GM21526 (cell line): ENCODE data around the gene TRDMT1.

ENCODE experiments used
- ATAC-seq: cut with Tn5 transposase; IDR thresholded peaks from one replicate; pipeline ENCODE4 v1.9.1; 2021; ENCODE audit warnings: moderate library complexity; ENCODE audit not compliant: unreplicated experiment, low FRiP score

The TRDMT1 gene

DNA sequence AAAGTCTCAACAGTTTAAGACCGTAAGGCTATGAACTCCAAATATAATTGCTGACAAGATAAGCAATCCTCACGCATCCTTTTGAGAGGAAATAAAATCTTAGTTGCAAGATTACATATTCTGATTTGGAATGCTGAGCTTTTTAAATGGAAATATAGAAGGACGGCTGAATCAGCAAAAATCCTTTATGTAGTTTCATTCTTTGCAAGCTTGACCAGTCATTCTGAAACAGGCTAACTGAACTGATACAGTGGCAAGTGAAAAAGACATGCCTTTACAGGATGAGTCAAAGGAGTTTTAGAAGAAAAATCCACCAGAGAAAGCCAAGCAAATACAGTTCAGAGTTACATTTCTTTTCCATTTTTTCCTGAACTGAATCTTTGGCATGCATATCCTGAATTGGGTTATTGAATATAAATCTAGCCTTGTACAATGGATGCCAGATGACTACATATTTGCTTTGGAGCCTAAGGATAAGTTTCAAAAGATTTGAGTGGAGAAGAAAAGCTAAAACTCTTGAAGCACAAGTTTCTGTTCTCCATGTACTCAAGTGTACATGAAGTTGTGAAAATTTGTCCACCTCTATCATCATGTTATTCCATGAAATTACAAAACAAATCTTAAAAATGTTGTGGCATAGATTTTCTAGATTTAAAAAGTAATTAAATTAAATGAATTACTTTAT lies 30.9 kb upstream of the TRDMT1 start:
- no peak for ATAC-seq

GRCh38 chr10:17231788-17232187 lies 30.3 kb upstream of the TRDMT1 start:
- no peak for ATAC-seq

- ATAC-seq = peak; percentile 75
Observed at GRCh38 chr10:17229967-17230682, 28.7 kb upstream of the TRDMT1 start.

GRCh38 chr10:17229717-17229966 lies 28.2 kb upstream of the TRDMT1 start:
- peak; percentile 3 for ATAC-seq

GRCh38 chr10:17229016-17229716 lies 27.7 kb upstream of the TRDMT1 start:
- ATAC-seq = peak; percentile 6

- ATAC-seq = peak; percentile 38
Observed at GRCh38 chr10:17228091-17229015, 26.9 kb upstream of the TRDMT1 start, which contains the start of gene VIM. VIM (plus strand) TSS chr10:17228241; CDS start chr10:17229423, 1,182 bp downstream.

- ATAC-seq = peak; percentile 27
Observed at GRCh38 chr10:17227367-17228090, 26.1 kb upstream of the TRDMT1 start.

GRCh38 chr10:17226891-17227303 lies 25.4 kb upstream of the TRDMT1 start:
- no peak for ATAC-seq

GRCh38 chr10:17225808-17226207 lies 24.3 kb upstream of the TRDMT1 start:
- no peak for ATAC-seq

DNA sequence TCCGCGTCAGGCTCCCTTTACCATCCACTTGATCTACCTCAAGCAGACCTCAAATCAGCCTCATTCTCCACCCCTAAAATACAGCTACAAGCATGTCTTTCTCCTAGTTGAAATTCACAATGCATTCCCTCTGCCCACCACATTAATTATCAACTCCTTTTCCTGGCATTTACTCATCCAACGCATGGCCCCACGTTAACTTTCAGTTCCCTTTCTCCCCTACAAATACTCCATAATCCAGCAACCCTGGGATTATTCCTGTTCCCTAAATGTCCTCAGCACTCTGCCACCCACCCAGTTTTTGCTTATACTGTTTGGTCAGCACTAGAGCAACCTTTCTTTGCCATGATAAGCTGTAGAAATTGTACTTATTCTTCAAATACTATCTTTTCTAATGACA lies 20.9 kb upstream of the TRDMT1 start:
- no peak for ATAC-seq

GRCh38 chr10:17220652-17221100 lies 19.2 kb upstream of the TRDMT1 start:
- no peak for ATAC-seq

DNA sequence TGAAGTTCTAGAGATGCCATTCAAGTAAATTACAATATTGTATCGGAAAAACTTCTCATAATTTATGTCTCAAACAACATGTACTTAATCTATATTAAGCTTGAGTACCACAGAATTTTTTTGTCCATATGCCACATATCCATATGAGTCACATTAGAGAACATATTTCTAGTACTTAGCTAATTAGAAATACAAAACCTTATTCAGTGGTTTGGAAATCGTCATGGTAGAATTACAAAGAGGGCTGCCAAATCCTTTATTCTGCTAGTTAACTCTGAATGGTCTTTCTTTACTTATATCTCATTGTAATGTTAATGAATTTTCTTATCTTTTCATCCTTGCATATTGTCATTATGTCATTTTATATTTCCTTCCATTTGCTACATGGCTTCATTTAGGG lies 17.6 kb upstream of the TRDMT1 start:
- no peak for ATAC-seq

- no peak for ATAC-seq
Observed at GRCh38 chr10:17217631-17218232, 16.3 kb upstream of the TRDMT1 start.

DNA sequence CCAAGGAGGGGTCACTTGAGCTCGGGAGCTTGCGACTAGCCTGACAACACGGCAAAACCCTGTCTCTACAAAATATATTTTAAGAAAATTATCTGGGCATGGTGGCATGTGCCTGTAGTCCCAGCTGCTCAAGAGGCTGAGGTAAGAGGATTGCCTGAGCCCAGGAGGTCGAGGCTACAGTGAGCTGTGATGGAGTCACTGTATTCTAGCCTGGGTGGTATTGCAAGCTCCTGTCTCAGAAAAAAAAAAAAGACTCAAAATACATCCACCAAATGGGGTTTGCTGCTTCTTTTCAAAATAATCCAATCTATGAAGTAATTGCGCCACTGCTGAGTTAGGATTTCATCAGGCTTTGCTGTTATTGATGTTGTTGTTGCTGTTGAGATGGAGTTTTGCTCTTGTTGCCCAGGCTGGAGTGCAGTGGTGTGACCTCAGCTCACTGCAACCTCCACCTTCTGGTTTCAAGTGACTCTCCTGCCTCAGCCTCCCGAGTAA lies 15.5 kb upstream of the TRDMT1 start:
- no peak for ATAC-seq

DNA sequence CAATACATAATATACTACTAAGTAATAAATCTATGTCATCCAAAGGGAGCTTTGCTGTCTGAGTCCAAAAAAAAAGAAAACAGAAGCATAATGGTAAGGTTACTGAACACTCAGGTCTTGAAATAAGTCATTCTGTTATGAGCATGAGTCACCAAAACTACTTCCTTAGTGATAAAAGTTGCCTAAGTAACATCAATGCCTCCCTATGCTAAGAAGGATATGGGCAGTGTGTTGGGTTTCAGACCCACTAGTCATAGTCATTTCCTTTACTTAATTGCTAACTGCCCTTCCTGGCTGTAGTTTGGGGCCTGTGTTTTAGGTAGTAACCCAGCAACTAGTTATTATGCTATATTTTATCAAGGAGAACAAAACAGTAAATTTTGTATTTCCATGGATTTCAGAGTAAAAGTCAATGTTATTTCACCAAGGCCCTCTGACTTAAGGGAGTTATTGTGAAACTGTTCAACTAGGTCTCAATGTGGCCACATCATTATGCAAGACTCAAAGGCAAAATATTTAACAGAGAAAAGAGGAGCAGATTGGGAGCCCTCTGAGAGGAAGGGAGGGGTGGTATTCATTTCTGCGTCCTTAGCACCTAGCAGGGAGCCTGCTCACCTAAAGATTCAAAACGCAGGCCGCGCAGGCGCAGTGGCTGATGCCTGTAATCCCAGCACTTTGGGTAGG lies 14.9 kb upstream of the TRDMT1 start:
- ATAC-seq = peak; percentile 100

GRCh38 chr10:17215782-17216122 lies 14.3 kb upstream of the TRDMT1 start:
- no peak for ATAC-seq

DNA sequence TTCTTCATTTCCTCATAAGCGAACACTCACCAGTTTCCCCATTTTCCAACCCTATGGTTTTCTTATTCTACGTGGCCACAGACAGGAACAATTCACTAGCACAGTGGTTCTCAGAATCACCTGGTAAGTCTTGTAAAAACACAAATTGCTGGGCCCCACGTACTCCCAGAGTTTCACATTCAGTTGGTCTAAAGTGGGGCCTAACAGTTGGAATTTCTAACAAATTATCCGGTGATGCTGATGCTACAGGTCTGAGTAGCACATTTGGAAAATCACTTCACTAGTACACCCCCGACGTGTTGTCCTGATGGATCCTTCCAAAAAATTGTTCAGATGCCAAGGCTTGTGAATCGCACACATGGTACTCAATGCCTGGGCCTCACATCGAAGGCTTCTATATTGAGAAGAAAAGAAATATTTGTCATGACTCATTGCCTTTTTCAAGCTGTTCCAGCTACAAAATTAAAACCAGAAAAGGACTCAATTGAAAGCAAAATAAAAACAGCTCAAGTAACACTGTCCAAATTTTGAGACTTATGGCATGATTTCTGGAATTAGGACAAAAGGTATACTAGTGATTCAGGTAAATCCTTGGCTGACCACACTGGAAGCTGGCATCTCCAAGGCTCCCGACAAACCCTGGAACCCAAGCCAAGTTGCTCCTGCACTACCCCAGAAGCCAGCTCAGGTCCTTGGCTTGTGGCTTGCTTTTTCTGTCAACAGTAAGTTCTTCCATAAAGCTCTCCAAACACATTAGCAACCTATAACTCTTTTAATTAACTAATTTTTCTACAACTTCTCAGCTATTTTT lies 13.7 kb upstream of the TRDMT1 start:
- no peak for ATAC-seq

- ATAC-seq = no peak
Observed at GRCh38 chr10:17214526-17214925, 13.1 kb upstream of the TRDMT1 start.
